Measurements from ENCODE around the gene SPCS1. TPM values are rescaled to one million over a fixed set of nuclear protein-coding genes. Genes with fewer than 3 reads are reported as not detected.

SPCS1 gene
- total RNA-seq, 4 donors from 2014 or later = 80.4 to 134 (median 101) TPM

DNA sequence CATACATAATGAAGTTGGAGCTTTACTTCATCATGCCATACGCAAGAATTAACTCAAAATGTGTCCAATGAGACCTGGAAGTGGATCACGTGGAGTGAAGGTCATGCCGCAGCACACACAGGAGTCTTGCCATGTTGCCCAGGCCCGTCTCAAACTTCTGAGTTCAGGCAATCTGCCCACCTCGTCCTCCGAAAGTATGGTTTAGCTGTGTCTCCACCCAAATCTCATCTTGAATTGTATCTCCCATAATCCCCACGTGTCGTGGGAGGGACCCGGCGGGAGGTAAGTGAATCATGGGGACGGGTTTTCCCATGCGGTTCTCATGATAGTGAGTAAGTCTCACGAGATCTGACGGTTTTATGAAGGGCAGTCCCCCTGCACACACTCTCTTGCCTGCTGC is 25.7 kb downstream of the SPCS1 start:
- DNase-seq (ENCODE audit: low spot score in 2 of 2) = no peak
- H3K4me3 ChIP-seq (ENCODE audit: low read depth, poor library complexity, severe bottlenecking) = no peak overlapping the region
- WGBS, 2 donors = 93 to 97% methylated on average over 14 of the region's 14 CpGs
- intact Hi-C loops (cut with DNase I; ENCODE audit: low total_unique reads) = no loop called here
- TF ChIP-seq POLR2A (IDR thresholded peaks at IDR 0.05) = no peak
- TF ChIP-seq, protein P1, sequence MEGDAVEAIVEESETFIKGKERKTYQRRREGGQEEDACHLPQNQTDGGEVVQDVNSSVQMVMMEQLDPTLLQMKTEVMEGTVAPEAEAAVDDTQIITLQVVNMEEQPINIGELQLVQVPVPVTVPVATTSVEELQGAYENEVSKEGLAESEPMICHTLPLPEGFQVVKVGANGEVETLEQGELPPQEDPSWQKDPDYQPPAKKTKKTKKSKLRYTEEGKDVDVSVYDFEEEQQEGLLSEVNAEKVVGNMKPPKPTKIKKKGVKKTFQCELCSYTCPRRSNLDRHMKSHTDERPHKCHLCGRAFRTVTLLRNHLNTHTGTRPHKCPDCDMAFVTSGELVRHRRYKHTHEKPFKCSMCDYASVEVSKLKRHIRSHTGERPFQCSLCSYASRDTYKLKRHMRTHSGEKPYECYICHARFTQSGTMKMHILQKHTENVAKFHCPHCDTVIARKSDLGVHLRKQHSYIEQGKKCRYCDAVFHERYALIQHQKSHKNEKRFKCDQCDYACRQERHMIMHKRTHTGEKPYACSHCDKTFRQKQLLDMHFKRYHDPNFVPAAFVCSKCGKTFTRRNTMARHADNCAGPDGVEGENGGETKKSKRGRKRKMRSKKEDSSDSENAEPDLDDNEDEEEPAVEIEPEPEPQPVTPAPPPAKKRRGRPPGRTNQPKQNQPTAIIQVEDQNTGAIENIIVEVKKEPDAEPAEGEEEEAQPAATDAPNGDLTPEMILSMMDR (IDR thresholded peaks at IDR 0.05) = no peak

DNA sequence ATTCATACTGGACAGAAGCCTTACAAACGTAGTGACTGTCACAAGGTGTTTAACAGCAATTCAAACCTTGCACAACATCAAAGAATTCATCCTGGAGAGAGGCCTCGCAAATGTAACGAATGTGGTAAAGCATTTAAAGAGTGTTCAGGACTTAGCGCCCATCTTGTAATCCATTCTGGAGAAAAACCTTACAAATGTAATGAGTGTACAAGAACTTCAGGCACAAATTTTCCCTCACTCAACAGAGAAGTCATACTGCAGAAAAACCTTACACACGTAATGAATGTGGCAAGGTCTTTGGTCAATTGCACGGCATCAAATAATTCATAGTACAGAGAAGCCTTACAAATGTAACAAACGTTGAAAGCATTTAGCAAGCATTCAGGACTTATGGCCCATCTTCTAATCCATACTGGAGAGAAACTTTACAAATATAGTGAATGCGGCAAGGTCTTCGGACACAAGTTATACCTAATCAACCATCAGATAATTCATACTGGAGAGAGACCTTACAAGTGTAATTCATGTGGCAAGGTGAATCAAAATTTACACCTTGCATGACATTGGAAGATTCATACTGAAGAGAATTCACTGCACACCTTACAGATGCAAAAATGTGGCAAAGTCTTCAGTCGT is 27.5 kb downstream of the SPCS1 start:
- no peak overlapping the region for H3K4me3 ChIP-seq (ENCODE audit: low read depth, poor library complexity, severe bottlenecking)
- WGBS, 2 donors = 95 to 97% methylated on average over 10 of the region's 10 CpGs
- TF ChIP-seq POLR2A (IDR thresholded peaks at IDR 0.05) = no peak
- TF ChIP-seq, protein P1 (IDR thresholded peaks at IDR 0.05) = no peak
- intact Hi-C loops (cut with DNase I; ENCODE audit: low total_unique reads) = no loop called here
- DNase-seq (ENCODE audit: low spot score in 2 of 2) = no peak

DNA sequence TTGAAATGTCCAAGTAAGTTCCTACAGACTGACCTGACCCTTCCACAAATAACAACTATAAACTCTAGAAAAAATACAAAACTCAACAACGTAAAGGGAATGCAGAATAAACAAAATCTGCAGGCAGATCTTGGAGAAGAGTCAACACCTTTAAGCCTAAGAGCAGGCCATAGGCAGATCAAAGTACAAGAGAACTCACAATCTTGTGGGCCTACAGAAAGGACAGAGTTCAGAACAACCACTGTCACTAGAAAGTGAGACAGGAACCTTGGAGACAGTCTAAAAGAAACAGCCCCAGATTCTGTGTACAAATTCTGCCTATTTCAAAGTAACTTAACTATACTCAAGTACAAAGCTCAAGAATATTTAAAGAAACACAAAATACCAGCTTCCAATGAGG is 33.8 kb downstream of the SPCS1 start:
- H3K4me3 ChIP-seq (ENCODE audit: low read depth, poor library complexity, severe bottlenecking) = no peak overlapping the region
- no peak for DNase-seq (ENCODE audit: low spot score in 2 of 2)
- intact Hi-C loops (cut with DNase I; ENCODE audit: low total_unique reads) = no loop called here
- no peak for TF ChIP-seq POLR2A (IDR thresholded peaks at IDR 0.05)
- TF ChIP-seq, protein P1 (IDR thresholded peaks at IDR 0.05) = no peak
- WGBS, 2 donors = 86 to 93% methylated on average over 1 of the region's 1 CpG

DNA sequence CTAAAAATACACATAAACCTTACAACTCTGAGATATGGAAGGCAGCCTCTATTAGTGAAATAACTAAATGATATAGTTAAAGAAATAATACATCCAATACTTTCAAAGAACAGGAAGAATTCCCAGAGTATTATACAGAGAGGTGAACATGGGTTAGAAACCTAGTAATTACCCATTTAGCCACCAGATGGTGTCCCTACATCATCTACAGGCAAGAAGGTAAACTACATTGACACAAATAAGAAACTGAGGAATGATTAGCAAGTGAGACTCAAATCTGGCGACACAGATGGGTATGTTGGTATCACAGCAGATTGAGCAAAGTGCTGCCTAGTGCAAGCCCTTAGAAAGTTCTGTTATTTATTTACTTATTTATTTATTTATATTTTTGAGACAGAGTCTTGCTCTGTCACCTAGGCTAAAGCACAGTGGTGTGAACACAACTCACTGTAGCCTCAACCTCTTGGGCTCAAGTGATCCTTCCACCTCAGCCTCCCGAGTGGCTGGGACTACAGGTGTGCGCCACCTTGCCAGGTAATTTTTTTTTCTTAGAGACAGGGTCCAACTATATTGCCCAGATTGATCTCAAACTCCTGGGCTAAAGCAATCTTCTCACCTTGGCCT is 36.6 kb downstream of the SPCS1 start:
- H3K4me3 ChIP-seq (ENCODE audit: low read depth, poor library complexity, severe bottlenecking) = no peak overlapping the region
- no peak for TF ChIP-seq POLR2A (IDR thresholded peaks at IDR 0.05)
- TF ChIP-seq, protein P1 (IDR thresholded peaks at IDR 0.05) = no peak
- 72 to 84% methylated on average over 3 of the region's 3 CpGs for WGBS, 2 donors
- DNase-seq (ENCODE audit: low spot score in 2 of 2) = no peak
- intact Hi-C loops (cut with DNase I; ENCODE audit: low total_unique reads) = no loop called here

DNA sequence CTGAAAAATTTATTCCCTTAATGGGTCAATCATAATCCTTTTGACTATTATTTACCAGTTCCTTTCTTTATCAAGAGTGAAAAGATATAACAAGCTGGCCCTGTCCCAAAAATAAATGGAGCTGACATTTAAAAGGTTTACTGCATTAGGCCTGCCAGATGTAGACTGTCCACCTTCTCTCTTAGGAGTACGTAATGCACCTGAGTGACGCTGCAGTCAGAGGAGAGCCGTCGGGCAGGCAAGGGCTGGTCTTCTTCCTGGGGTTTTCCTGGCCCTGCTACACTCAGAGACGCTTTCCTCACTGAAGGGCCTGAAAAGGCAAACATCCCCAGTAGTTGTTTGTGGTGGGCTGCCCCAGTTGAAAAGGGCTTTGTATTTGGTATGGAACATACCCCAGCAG is 37.2 kb downstream of the SPCS1 start:
- 92 to 95% methylated on average over 5 of the region's 5 CpGs for WGBS, 2 donors
- TF ChIP-seq, protein P1 (IDR thresholded peaks at IDR 0.05) = no peak
- no peak for TF ChIP-seq POLR2A (IDR thresholded peaks at IDR 0.05)
- no peak for DNase-seq (ENCODE audit: low spot score in 2 of 2)
- intact Hi-C loops (cut with DNase I; ENCODE audit: low total_unique reads) = no loop called here
- H3K4me3 ChIP-seq (ENCODE audit: low read depth, poor library complexity, severe bottlenecking) = no peak overlapping the region

All from lower leg skin (tissue), 4 donors.